ENCODE data around the gene FFAR1. TPM values are rescaled to one million over a fixed set of nuclear protein-coding genes. Genes with fewer than 3 reads are reported as not detected.

Gene FFAR1
- polyA plus RNA-seq, 1 of the 3 experiments (the other 2 are of a cell fraction): not detected

- H3K9me3 ChIP-seq: no peaks in the 10 kb centered on the region
- H3K27me3 ChIP-seq (ENCODE audit: insufficient read depth): peaks cover 44% of the 10 kb centered on the region
- H3K4me3 ChIP-seq (ENCODE audit: low read depth in 2 of 2, low read length in 1 of 2): no peak overlapping the region
- WGBS (ENCODE audit: low lambda C conversion rate): 45% methylated on average over 11 of the region's 11 CpGs
- no peak overlapping the region for H3K4me2 ChIP-seq
- TF ChIP-seq PBX3 (IDR thresholded peaks at IDR 0.05) (no peak), IRF3 (IDR thresholded peaks at IDR 0.05; ENCODE audit: low read depth, low read length) (no peak), GABPA (IDR thresholded peaks at IDR 0.05; ENCODE audit: low read depth) (no peak), TCF12 (IDR thresholded peaks at IDR 0.05) (no peak), TAF1 (IDR thresholded peaks at IDR 0.05; ENCODE audit: borderline replicate concordance, low read depth, low read length) (no peak), RFX5 (IDR thresholded peaks at IDR 0.05; ENCODE audit: low read length) (no peak), TEAD4 (IDR thresholded peaks at IDR 0.05; ENCODE audit: borderline replicate concordance, insufficient read depth) (no peak), NFIC (IDR thresholded peaks at IDR 0.05; ENCODE audit: borderline replicate concordance) (no peak), FOXM1 (IDR thresholded peaks at IDR 0.05; ENCODE audit: low read depth) (no peak), NRF1 (IDR thresholded peaks at IDR 0.05; ENCODE audit: low read depth, low read length) (no peak), YY1 (IDR thresholded peaks at IDR 0.05; ENCODE audit: low read depth) (no peak), POLR2AphosphoS5 (IDR thresholded peaks at IDR 0.05; ENCODE audit: low read depth, low read length) (no peak), ELF1 (IDR thresholded peaks at IDR 0.05) (no peak), CTCF (IDR thresholded peaks at IDR 0.05) (no peak), SIN3A (IDR thresholded peaks at IDR 0.05; ENCODE audit: borderline replicate concordance, low read depth, low read length) (no peak), MAX (IDR thresholded peaks at IDR 0.05; ENCODE audit: low read depth) (no peak)
- H3K36me3 ChIP-seq (replicated peaks in 1 of 2; ENCODE audit: control insufficient read depth in 1 of 2, insufficient read depth in 2 of 2, low read length in 1 of 2): no peaks in the 10 kb centered on the region
- H4K20me1 ChIP-seq (ENCODE audit: insufficient read depth): no peaks in the 10 kb centered on the region
- no peak overlapping the region for H3K9ac ChIP-seq
- DNase-seq: no peak
- no peaks in the 10 kb centered on the region for H3K79me2 ChIP-seq (ENCODE audit: insufficient read depth)
- no peaks in the 10 kb centered on the region for H3K4me1 ChIP-seq (ENCODE audit: control insufficient read depth in 1 of 2, insufficient read depth in 2 of 2, low read depth in 1 of 2, low read length in 1 of 2)
- ChIA-PET POLR2A (no interaction called here), CTCF (interaction anchor here (1.0 kb wide), 1 partner anchor 16 kb away, joined by 4 read pairs; no protein-coding TSS in a partner anchor)
- H3K27ac ChIP-seq (ENCODE audit: low read depth in 2 of 2, low read length in 1 of 2): no peak overlapping the region
- no peaks in the 10 kb centered on the region for H3K9me2 ChIP-seq
- no peaks in the 10 kb centered on the region for H3F3A ChIP-seq (replicated peaks; ENCODE audit: insufficient read depth)
- H2AFZ ChIP-seq (ENCODE audit: low read depth): no peak overlapping the region
Observed at GRCh38 chr19:35304036-35304435, 43.7 kb upstream of the FFAR1 start.

Data from SK-N-SH (cell line).